GM23248 (cell line): ENCODE measurements around the gene KCND3.

Source experiments
- EZH2 ChIP-seq: fragments of 200-600 bp; sonication (generic); IDR thresholded peaks from 2 replicates; pipeline ENCODE4 v1.6.1; 2018; ENCODE audit warnings: antibody characterized with exemption, mild to moderate bottlenecking; ENCODE audit not compliant: insufficient read depth, poor library complexity, severe bottlenecking
- EZH2phosphoT487 ChIP-seq: fragments of 200-600 bp; sonication (generic); IDR thresholded peaks from 2 replicates; pipeline ENCODE4 v1.6.1; 2018; ENCODE audit warnings: antibody characterized with exemption, moderate library complexity, mild to moderate bottlenecking, low read depth; ENCODE audit not compliant: insufficient read depth

- TF ChIP-seq EZH2phosphoT487 (no peak), EZH2 (no peak)
Observed at GRCh38 chr1:111887385-111887784, 102.1 kb downstream of the KCND3 start.
